ENCODE measurements around the gene C2orf81.

Gene C2orf81

DNA sequence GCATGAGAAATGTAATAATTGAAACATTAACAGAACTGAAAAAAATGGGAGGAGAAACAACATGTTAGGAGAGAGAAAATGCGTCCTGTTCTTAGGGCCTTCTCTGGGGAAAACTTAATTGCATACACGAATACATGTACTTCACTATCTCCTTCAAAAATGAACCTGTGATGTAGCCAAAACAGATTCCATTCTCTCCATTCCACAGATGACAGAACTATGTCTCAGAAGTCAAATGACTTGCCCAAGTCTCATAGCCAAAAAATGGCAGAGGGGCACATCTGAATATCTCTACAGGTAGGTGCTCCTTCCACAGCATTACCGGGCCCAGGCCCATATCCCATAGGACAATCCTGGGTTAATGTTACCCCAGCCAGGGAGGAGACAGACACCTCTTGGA lies 37.4 kb downstream of the C2orf81 start:
- no peak overlapping the region for H3K4me3 ChIP-seq (ENCODE audit: low read length)
- H3K27me3 ChIP-seq (ENCODE audit: control insufficient read depth, low read length) = no peaks in the 10 kb centered on the region
- no peak for TF ChIP-seq EZH2phosphoT487 (IDR thresholded peaks at IDR 0.05; ENCODE audit: borderline replicate concordance, low read length)
- TF ChIP-seq, protein P1, sequence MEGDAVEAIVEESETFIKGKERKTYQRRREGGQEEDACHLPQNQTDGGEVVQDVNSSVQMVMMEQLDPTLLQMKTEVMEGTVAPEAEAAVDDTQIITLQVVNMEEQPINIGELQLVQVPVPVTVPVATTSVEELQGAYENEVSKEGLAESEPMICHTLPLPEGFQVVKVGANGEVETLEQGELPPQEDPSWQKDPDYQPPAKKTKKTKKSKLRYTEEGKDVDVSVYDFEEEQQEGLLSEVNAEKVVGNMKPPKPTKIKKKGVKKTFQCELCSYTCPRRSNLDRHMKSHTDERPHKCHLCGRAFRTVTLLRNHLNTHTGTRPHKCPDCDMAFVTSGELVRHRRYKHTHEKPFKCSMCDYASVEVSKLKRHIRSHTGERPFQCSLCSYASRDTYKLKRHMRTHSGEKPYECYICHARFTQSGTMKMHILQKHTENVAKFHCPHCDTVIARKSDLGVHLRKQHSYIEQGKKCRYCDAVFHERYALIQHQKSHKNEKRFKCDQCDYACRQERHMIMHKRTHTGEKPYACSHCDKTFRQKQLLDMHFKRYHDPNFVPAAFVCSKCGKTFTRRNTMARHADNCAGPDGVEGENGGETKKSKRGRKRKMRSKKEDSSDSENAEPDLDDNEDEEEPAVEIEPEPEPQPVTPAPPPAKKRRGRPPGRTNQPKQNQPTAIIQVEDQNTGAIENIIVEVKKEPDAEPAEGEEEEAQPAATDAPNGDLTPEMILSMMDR (IDR thresholded peaks at IDR 0.05; ENCODE audit: low read depth, low read length, poor library complexity, severe bottlenecking) = no peak
- no peak overlapping the region for H3K27ac ChIP-seq (ENCODE audit: low read depth, low read length)
- H3K9me3 ChIP-seq (ENCODE audit: control insufficient read depth, insufficient read depth, low read length) = no peaks in the 10 kb centered on the region
- H3K79me2 ChIP-seq (ENCODE audit: control insufficient read depth, low read length) = peaks cover 85% of the 10 kb centered on the region
- H3K4me1 ChIP-seq (ENCODE audit: control insufficient read depth, low read length) = peaks cover 8% of the 10 kb centered on the region
- peaks cover 10% of the 10 kb centered on the region for H4K20me1 ChIP-seq (ENCODE audit: control insufficient read depth, insufficient read depth, low read depth, low read length)
- no peaks in the 10 kb centered on the region for H3K9me2 ChIP-seq (replicated peaks; ENCODE audit: control insufficient read depth, low read length)
- H3F3A ChIP-seq (ENCODE audit: control insufficient read depth, insufficient read depth) = no peaks in the 10 kb centered on the region; the same call in 1 of the 2 replicates
- H3K36me3 ChIP-seq (ENCODE audit: control insufficient read depth, low read length) = peaks cover 28% of the 10 kb centered on the region
- H3K4me2 ChIP-seq (ENCODE audit: low read length) = no peak overlapping the region

DNA sequence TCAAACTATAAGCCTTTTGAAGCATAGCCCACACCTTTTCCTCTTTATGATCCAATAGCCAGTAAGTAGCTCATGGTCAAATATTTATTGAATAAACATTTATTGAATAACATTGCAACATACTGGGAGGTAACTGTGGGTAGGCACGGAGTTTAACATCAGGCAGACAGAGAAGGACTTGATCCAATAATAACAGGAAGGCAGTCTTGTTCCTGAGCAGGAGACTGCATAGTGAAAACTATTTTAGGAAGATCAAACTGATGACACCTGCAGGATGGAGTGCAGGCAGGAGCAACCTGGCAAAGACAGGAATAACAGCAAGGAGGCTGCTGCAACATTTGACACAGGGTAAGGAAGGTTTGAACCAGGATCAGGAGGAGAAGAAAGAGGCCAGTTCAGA lies 38.2 kb downstream of the C2orf81 start:
- peaks cover 28% of the 10 kb centered on the region for H3K36me3 ChIP-seq (ENCODE audit: control insufficient read depth, low read length)
- no peaks in the 10 kb centered on the region for H3K27me3 ChIP-seq (ENCODE audit: control insufficient read depth, low read length)
- no peak for TF ChIP-seq EZH2phosphoT487 (IDR thresholded peaks at IDR 0.05; ENCODE audit: borderline replicate concordance, low read length)
- TF ChIP-seq, protein P1 (IDR thresholded peaks at IDR 0.05; ENCODE audit: low read depth, low read length, poor library complexity, severe bottlenecking) = no peak
- no peak overlapping the region for H3K4me3 ChIP-seq (ENCODE audit: low read length)
- no peak overlapping the region for H3K4me2 ChIP-seq (ENCODE audit: low read length)
- H3K9me2 ChIP-seq (replicated peaks; ENCODE audit: control insufficient read depth, low read length) = no peaks in the 10 kb centered on the region
- H3K9me3 ChIP-seq (ENCODE audit: control insufficient read depth, insufficient read depth, low read length) = no peaks in the 10 kb centered on the region
- no peaks in the 10 kb centered on the region; the same call in 1 of the 2 replicates for H3F3A ChIP-seq (ENCODE audit: control insufficient read depth, insufficient read depth)
- H4K20me1 ChIP-seq (ENCODE audit: control insufficient read depth, insufficient read depth, low read depth, low read length) = peaks cover 10% of the 10 kb centered on the region
- peaks cover 8% of the 10 kb centered on the region for H3K4me1 ChIP-seq (ENCODE audit: control insufficient read depth, low read length)
- no peak overlapping the region for H3K27ac ChIP-seq (ENCODE audit: low read depth, low read length)
- peaks cover 77% of the 10 kb centered on the region for H3K79me2 ChIP-seq (ENCODE audit: control insufficient read depth, low read length)

DNA sequence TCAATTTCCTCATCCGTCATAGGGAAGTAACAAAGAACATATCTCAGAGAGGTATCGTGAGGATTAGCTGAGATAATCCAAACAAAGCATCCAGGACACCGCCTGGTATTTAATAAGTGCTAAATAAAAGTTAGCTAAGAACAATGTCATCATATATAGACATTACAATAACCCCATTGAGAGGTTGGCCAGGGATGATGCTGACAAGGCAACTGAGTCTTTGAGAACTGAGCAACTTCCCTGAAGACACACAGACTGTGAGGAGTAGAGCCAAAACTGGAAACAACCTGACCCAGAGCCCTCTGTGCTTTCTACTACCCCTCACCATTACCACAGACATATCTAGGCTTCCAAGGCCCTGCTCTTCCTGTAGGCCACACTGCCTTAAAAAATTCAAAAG lies 39.7 kb downstream of the C2orf81 start:
- Histone ChIP-seq H3K4me1 (ENCODE audit: control insufficient read depth, low read length) (peaks cover 8% of the 10 kb centered on the region), H3K9me2 (replicated peaks; ENCODE audit: control insufficient read depth, low read length) (no peaks in the 10 kb centered on the region), H3K27ac (ENCODE audit: low read depth, low read length) (no peak overlapping the region), H3K4me3 (ENCODE audit: low read length) (no peak overlapping the region), H4K20me1 (ENCODE audit: control insufficient read depth, insufficient read depth, low read depth, low read length) (peaks cover 10% of the 10 kb centered on the region), H3K36me3 (ENCODE audit: control insufficient read depth, low read length) (peaks cover 39% of the 10 kb centered on the region), H3F3A (ENCODE audit: control insufficient read depth, insufficient read depth) (no peaks in the 10 kb centered on the region; the same call in 1 of the 2 replicates), H3K4me2 (ENCODE audit: low read length) (no peak overlapping the region), H3K79me2 (ENCODE audit: control insufficient read depth, low read length) (peaks cover 63% of the 10 kb centered on the region), H3K27me3 (ENCODE audit: control insufficient read depth, low read length) (no peaks in the 10 kb centered on the region), H3K9me3 (ENCODE audit: control insufficient read depth, insufficient read depth, low read length) (no peaks in the 10 kb centered on the region)
- TF ChIP-seq, protein P1 (IDR thresholded peaks at IDR 0.05; ENCODE audit: low read depth, low read length, poor library complexity, severe bottlenecking) = no peak
- no peak for TF ChIP-seq EZH2phosphoT487 (IDR thresholded peaks at IDR 0.05; ENCODE audit: borderline replicate concordance, low read length)

Measured in DOHH2 (cell line).